ENCODE measurements around the gene EIF1AD.
"Not testable (repeated sequence)": the region's sequence is repeated elsewhere in the genome, so short reads cannot be mapped to it uniquely, and the experiment has no call there.

The EIF1AD gene, protein sequence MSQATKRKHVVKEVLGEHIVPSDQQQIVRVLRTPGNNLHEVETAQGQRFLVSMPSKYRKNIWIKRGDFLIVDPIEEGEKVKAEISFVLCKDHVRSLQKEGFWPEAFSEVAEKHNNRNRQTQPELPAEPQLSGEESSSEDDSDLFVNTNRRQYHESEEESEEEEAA

GRCh38 chr11:66001942-66002647, at the start of gene EIF1AD, which contains the start of gene BANF1:
EIF1AD (minus strand) TSS chr11:66002157; CDS start chr11:66000389, 1,768 bp downstream.
BANF1 (plus strand) TSS chr11:66002503; CDS start chr11:66003251, 748 bp downstream.
- peak; percentile 46 to 100 (median 97) for DNase-seq

GRCh38 chr11:66051371-66051765, 49.4 kb upstream of the EIF1AD start:
- DNase-seq = peak in 1 of 56 donors; percentile 31

DNA sequence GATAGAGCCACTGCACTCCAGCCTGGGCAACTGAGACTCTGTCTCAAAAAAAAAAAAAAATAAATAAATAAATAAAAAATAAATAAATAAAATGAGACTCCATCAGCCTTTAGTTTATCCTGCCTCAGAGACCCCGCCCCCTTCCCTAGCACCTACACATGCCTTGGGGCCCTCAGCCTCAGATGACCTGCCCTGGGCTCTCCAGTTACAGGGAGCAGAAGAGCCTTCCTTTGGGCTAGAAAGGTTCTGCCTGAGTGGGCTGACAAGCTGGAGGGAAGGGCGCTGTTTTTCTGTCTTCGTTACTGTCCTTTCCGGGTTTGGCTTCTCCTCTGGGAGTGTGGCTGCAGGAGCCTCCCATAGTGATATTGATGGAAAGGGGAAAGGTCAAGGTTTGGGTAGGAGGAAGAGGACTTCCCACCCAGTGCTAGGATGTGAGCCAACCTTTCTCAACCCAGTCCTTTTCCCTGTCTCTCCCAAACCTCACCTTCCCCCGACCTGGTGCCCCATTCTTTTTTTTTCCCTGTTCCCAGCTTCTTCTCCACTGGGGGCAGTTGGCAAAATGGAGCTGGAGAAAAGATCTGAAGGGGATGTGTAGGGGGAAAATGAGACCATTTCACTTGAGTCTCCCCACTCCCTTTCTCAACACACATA, 48.7 kb upstream of the EIF1AD start:
- no peak for DNase-seq

DNA sequence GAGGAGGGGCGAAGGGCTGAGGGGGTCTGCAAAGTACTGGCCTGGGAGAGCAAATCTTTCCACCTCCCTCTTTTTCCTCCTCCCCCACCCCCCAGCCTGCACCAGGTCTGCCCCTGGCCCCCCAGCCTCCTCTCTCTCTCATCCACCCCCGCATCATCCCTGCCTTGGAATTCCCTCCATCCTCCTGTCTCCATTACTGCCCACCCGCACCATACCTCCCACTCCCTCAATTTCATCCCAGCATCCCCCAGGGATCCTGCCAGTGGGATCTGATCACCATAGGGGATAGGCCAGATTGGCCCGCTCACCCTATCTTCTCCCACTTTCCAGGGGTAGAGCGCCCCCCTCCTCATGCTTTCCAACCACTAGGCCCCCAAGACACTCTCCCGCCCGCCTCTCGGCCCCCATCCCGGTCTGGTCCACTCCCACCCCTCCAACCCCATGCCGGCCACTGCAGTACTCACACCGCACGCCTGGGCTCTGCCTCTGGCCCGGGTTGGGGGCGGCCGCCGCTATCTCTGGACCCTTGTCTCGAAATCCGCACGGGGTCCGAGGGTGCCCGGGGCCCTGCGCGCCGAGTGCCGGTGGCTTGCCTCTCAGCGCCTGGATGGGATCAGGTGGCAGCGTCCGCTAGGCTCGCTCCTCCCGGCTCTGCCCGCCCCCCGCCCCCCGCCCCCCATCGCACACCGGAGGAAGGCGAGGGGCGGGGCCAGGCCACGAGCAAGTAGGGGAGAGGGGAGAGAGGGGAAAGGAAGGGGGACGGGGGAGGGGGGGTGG, 46.8 kb upstream of the EIF1AD start, which contains the start of gene GAL3ST3:
TSS of gene GAL3ST3 (minus strand) at position 615 of the 777 bp plus-strand sequence. CDS start 3,746 bp downstream, outside the sequence.
- DNase-seq = peak in 8 of 56 donors; percentile 7 to 31 (median 16)

GRCh38 chr11:66047541-66048365, 45.8 kb upstream of the EIF1AD start:
- DNase-seq = no peak

- DNase-seq = no peak
Observed at GRCh38 chr11:66046901-66047300, 44.9 kb upstream of the EIF1AD start.

DNA sequence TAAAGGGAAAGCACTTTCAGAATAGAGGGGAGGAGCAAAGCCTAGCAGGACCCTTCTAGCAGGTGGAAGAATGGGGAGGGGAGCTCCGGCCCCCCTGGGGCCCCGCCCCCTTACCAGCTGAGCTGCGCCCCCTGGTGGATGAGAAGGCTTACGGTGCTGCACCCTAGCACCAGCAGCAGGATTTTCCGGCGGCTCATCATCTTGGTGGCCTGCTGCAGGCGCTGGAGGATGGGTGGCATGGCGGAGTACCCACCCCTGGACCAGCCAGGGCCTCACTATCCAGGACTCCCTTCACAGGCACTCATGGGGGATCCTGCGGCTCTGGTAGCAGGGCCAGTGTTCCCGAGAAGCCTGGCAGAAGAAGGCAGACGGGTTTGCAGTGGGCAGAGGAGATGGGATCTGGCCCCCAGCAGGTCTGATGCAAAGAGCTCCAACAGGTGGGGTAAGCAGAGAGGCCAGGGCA, 43.3 kb upstream of the EIF1AD start:
- peak in 52 of 56 donors; percentile 10 to 83 (median 51) for DNase-seq

- DNase-seq = no peak
Observed at GRCh38 chr11:66044757-66045156, 42.8 kb upstream of the EIF1AD start.

- no peak for DNase-seq
Observed at GRCh38 chr11:66042996-66043906, 41.3 kb upstream of the EIF1AD start.

DNA sequence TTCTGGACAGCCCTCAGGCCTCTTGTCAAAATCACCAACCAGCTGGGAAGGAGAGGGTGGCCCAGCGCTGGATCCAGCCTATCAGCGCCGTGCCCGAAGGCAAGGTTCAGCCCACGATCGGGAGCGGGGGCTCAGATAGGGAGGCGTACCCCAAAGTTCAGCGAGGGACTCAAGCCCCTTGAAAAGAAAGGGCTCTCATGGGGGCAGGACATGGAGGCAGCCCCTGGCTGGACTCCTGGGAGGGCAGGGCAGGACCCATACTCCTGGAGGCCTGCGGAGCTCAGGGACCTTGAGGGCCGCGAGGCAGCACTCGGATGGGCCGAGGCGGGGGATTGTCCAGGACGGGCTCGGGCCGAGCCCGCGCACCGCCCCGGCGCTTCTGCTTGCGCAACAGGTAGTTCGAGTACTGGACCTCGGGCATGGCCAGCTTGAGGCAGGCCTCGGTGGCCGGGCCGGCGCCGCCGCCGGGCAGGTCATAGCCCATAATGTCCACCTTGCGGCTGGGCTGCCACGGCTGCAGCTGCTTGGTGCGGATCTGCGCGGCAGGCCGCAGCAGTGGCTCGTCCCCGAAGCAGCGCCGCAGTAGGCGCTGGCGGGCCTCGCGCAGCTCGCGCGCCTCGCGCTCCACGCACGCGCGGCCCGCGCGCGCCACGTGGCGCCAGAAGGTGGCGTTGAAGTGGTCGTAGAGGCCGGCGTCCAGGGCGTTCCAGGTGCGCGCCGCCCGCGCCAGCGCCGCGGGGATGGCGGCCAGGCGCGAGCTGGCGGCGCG, 40.5 kb upstream of the EIF1AD start:
- DNase-seq = no peak

DNA sequence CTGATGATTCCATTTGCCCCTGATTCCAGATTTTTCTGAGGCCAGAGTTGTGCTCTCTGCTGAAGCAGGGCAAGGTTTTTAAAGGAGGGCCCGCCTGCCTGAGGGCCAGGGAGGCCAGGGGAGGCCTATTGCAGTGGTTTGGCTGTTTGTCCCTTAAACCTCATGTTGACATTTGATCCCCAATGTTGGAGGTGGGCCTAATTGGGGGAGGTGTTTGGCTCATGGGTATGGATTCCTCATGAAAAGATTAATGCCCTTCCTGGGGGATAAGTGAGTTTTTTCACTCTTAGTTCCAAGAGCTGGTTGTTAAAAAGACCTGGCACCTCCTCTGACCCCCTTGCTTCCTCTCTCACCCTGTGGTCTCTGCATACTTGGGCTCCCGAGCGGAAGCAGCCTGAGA, 37.8 kb upstream of the EIF1AD start:
- DNase-seq = no peak

- DNase-seq = no peak
Observed at GRCh38 chr11:66037327-66037726, 35.4 kb upstream of the EIF1AD start.

GRCh38 chr11:66036334-66036710, 34.4 kb upstream of the EIF1AD start:
- DNase-seq = no peak

GRCh38 chr11:66035653-66036333, 33.8 kb upstream of the EIF1AD start:
- no peak for DNase-seq

DNA sequence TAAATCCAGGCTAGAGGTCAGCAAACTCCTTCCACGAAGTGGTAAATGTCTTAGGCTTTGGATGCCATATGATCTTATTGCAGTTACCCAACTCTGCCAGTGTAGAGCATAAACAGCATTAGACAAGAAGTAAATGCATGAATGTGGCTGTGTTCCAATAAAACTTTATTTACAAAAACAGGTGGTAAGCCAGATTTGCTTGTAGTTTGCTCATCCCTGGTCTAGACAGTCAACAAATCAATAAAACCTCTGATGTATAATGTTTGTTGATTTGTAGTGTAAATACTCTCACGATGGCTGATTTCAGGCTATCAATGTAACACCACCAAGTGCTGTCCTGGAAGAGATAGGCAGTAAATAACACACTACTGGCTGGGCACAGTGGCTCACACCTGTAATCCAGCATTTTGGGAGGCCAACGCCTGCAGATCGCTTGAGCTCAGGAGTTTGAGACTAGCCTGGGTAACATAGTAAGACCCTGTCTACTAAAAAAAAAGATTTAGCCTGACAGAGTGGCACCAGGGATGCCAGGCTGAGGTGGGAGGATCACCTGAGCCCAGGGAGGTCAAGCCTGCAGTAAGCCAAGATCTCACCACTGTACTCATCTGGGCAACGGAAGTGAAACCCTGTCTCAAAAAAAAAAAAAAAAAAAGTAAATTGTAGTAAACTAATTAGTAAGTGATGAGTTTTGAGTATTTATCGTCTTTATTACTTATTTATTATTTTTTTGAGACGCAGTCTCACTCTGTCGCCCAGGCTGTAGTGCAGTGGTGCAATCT, 31.2 kb upstream of the EIF1AD start:
- DNase-seq = no peak

GRCh38 chr11:66026017-66026529, 24.1 kb upstream of the EIF1AD start, which contains the start of gene CATSPER1:
CATSPER1 (minus strand) TSS chr11:66026479; CDS start chr11:66026379, 100 bp downstream.
- no peak for DNase-seq

- not testable (repeated sequence) for DNase-seq
Observed at GRCh38 chr11:66023186-66023440, 21.2 kb upstream of the EIF1AD start.

Measured in amygdala (tissue), 56 donors.